Mesothelial cell of epicardium (in vitro differentiated cells): ENCODE results near the gene HIBADH. TPM values are rescaled to one million over a fixed set of nuclear protein-coding genes. Genes with fewer than 3 reads are reported as not detected.

Source experiments
- DNase-seq, 2 experiments: peaks; one replicate each; pipeline ENCODE4 v3.0.0; 2021; ENCODE audit warnings: low spot score in 2 of 2; ENCODE audit not compliant: unreplicated experiment in 2 of 2
- H3K27ac Mint-ChIP-seq: 2 replicates; pipeline ENCODE4 v1.8.0; 2021; ENCODE audit warnings: mixed read lengths
- H3K27me3 Mint-ChIP-seq: 2 replicates; pipeline ENCODE4 v1.8.0; 2021; ENCODE audit warnings: low read depth, mixed read lengths
- H3K36me3 Mint-ChIP-seq: 2 replicates; pipeline ENCODE4 v1.8.0; 2021; ENCODE audit warnings: mixed read lengths
- H3K4me1 Mint-ChIP-seq: 2 replicates; pipeline ENCODE4 v1.8.0; 2021; ENCODE audit warnings: mixed read lengths
- H3K4me3 Mint-ChIP-seq: 2 replicates; pipeline ENCODE4 v1.8.0; 2021; ENCODE audit warnings: mild to moderate bottlenecking, moderate library complexity, mixed read lengths
- H3K9me3 Mint-ChIP-seq: 2 replicates; pipeline ENCODE4 v1.8.0; 2021; ENCODE audit warnings: mixed read lengths
- total RNA-seq: library from RNA; stranded (reverse); gene quantifications from 3 replicates; pipeline ENCODE4 v1.2.1, GENCODE V29; 2021
- TF ChIP-seq, protein P1 (sequence below): fragments of 200-600 bp; sonication (generic); IDR thresholded peaks from one replicate; pipeline ENCODE4 v1.5.0; 2021; ENCODE audit warnings: antibody characterized with exemption; ENCODE audit not compliant: unreplicated experiment

The HIBADH gene
- total RNA-seq, 1 donor from 2014 or later, result 33.2 TPM

GRCh38 chr7:27695096-27695495, 32.4 kb upstream of the HIBADH start:
- DNase-seq, result no peak
- no peak overlapping the region for H3K4me3 Mint-ChIP-seq
- H3K27me3 Mint-ChIP-seq, result no peaks in the 10 kb centered on the region
- no peaks in the 10 kb centered on the region for H3K9me3 Mint-ChIP-seq
- H3K4me1 Mint-ChIP-seq, result peaks cover 10% of the 10 kb centered on the region
- H3K27ac Mint-ChIP-seq, result no peak overlapping the region
- TF ChIP-seq, protein P1, sequence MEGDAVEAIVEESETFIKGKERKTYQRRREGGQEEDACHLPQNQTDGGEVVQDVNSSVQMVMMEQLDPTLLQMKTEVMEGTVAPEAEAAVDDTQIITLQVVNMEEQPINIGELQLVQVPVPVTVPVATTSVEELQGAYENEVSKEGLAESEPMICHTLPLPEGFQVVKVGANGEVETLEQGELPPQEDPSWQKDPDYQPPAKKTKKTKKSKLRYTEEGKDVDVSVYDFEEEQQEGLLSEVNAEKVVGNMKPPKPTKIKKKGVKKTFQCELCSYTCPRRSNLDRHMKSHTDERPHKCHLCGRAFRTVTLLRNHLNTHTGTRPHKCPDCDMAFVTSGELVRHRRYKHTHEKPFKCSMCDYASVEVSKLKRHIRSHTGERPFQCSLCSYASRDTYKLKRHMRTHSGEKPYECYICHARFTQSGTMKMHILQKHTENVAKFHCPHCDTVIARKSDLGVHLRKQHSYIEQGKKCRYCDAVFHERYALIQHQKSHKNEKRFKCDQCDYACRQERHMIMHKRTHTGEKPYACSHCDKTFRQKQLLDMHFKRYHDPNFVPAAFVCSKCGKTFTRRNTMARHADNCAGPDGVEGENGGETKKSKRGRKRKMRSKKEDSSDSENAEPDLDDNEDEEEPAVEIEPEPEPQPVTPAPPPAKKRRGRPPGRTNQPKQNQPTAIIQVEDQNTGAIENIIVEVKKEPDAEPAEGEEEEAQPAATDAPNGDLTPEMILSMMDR, result no peak
- no peaks in the 10 kb centered on the region for H3K36me3 Mint-ChIP-seq

DNA sequence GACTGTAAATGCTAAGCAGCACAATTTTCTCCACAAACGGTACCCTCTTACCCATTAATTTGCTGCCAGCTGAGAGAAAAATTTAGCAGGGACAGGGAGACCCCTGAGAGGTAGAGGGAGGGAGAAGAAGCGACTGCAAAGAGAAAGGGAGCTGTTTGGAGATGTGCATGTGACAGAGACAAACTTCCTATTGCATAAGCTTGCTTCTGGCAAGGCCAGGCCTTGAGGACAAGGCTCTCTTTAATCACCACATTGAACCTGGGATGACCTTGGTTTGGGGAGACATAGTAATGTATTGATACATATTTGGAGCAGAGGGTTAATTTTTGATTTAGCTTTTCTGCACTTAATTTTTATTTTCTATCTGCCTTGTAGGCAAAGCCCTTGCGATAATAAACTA, 31.1 kb upstream of the HIBADH start:
- no peak for DNase-seq
- Mint-ChIP-seq H3K27ac (peak overlapping the region; percentile 67), H3K36me3 (no peaks in the 10 kb centered on the region), H3K4me3 (no peak overlapping the region), H3K27me3 (no peaks in the 10 kb centered on the region), H3K4me1 (peaks cover 15% of the 10 kb centered on the region), H3K9me3 (no peaks in the 10 kb centered on the region)
- TF ChIP-seq, protein P1, result no peak

- Mint-ChIP-seq H3K9me3 (peaks cover 19% of the 10 kb centered on the region), H3K27ac (no peak overlapping the region), H3K36me3 (peaks cover 2% of the 10 kb centered on the region), H3K27me3 (no peaks in the 10 kb centered on the region), H3K4me1 (peaks cover 18% of the 10 kb centered on the region), H3K4me3 (no peak overlapping the region)
- TF ChIP-seq, protein P1, result no peak
- DNase-seq, result no peak
Measured at GRCh38 chr7:27690649-27691048, 28.0 kb upstream of the HIBADH start.

- Mint-ChIP-seq H3K4me3 (no peak overlapping the region), H3K27me3 (no peaks in the 10 kb centered on the region), H3K9me3 (peaks cover 19% of the 10 kb centered on the region), H3K36me3 (peaks cover 2% of the 10 kb centered on the region), H3K27ac (no peak overlapping the region), H3K4me1 (peaks cover 18% of the 10 kb centered on the region)
- no peak for DNase-seq
- TF ChIP-seq, protein P1, result no peak
Measured at GRCh38 chr7:27689591-27690164, 27.0 kb upstream of the HIBADH start.

- peaks cover 19% of the 10 kb centered on the region for H3K9me3 Mint-ChIP-seq
- H3K4me1 Mint-ChIP-seq, result peaks cover 16% of the 10 kb centered on the region
- no peaks in the 10 kb centered on the region for H3K27me3 Mint-ChIP-seq
- H3K27ac Mint-ChIP-seq, result no peak overlapping the region
- TF ChIP-seq, protein P1, result no peak
- H3K4me3 Mint-ChIP-seq, result no peak overlapping the region
- DNase-seq, result no peak
- peaks cover 2% of the 10 kb centered on the region for H3K36me3 Mint-ChIP-seq
Measured at GRCh38 chr7:27689150-27689549, 26.5 kb upstream of the HIBADH start.

DNA sequence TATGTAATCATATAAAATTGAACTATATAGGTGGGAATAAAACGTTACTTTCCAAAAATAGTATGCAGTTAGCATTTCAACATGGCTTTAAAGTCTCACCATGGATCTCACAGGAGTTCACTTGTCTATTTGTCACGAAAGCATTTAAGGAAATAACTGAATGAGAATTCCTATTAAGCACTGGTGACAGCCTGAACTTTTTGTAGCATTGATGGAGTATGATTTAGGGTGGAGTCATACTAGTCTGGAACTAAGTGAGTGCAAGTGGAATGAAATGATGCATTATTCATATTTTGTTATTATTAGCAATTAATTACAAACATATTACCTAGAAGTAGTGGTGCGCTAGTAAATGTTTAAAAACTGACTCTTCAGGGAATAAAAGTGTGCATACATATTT, 26.0 kb upstream of the HIBADH start:
- Mint-ChIP-seq H3K27me3 (no peaks in the 10 kb centered on the region), H3K4me3 (no peak overlapping the region), H3K4me1 (peaks cover 11% of the 10 kb centered on the region), H3K9me3 (peaks cover 19% of the 10 kb centered on the region), H3K27ac (no peak overlapping the region), H3K36me3 (peaks cover 2% of the 10 kb centered on the region)
- TF ChIP-seq, protein P1, result no peak
- no peak for DNase-seq
